Dedifferentiated amniotic fluid mesenchymal stem cell (primary cell): ENCODE measurements around the gene POLR3K.
A peak's percentile ranks its signal among the peaks of the same experiment; 100 is the strongest.

Source experiments
- DNase-seq: peaks from one replicate; pipeline ENCODE4 v3.0.0-alpha.2; 2016; ENCODE audit errors: extremely low spot score

POLR3K gene

GRCh38 chr16:78444-79150, 25.2 kb upstream of the POLR3K start:
- peak; percentile 37 for DNase-seq

DNA sequence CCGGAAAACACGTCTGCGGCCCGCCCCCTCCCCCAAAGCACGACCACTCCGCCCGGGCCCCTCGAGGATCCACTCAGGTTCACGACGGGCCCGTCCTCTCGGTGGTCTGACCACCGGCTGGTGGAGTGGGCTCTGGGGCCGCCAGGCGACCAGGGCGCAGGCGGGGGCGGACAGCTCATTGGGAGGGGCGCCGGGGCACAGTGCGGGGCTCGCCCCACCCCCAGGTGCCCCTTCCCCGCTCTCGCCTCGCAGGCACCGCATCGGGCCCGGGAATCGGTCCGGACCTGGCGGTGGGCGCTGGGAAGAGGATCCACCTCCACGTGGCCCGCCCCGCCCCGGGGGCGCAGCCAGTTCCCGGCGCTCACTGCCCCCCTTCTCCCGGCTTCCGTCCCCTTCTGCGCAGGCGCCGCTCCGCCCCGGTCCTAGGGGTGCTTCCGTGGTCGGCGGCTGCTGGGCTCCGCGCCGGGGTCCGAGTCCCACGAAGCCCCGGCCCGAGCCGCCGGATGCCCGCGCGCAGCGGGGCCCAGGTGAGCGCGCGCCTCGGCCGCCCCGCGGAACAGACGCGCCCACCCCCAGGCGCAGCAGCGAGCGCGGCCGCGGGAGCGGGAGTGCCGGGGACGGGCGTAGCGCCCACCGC, 24.5 kb upstream of the POLR3K start, which contains the start of gene MPG:
TSS of gene MPG (plus strand) at position 419 of the 637 bp plus-strand sequence. CDS start at position 504, 85 bp downstream.
- no peak for DNase-seq

DNA sequence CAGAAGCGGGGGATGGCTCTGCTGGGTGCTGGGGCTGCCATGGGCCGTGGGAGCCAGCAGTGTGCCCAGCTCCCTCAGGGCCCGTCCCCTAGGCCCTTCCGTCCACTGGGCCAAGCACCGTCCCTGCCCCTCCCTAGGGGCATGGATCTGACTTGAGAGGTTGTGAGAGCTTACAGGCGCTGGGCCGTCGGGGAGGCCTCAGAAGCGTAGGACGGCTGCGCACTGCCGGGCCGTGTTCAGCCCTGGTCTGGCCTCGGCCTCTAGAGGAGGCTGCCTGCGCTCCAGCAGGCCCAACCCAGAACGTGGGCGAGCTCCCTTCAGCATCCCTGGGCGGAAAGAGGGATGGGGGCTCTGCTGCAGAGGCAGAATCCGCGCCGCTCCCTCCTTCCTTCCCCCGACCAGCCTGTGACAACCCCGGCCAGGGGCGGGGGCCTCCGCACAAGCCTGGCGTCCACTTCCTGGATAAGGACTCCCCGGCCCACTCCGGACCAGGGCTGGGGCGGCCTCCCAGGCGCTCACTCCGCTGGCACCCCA, 23.9 kb upstream of the POLR3K start:
- peak; percentile 56 for DNase-seq

- peak; percentile 69 for DNase-seq
Observed at GRCh38 chr16:76535-77272, 23.3 kb upstream of the POLR3K start.

- DNase-seq: peak; percentile 70
Observed at GRCh38 chr16:75580-76501, 22.4 kb upstream of the POLR3K start.

DNA sequence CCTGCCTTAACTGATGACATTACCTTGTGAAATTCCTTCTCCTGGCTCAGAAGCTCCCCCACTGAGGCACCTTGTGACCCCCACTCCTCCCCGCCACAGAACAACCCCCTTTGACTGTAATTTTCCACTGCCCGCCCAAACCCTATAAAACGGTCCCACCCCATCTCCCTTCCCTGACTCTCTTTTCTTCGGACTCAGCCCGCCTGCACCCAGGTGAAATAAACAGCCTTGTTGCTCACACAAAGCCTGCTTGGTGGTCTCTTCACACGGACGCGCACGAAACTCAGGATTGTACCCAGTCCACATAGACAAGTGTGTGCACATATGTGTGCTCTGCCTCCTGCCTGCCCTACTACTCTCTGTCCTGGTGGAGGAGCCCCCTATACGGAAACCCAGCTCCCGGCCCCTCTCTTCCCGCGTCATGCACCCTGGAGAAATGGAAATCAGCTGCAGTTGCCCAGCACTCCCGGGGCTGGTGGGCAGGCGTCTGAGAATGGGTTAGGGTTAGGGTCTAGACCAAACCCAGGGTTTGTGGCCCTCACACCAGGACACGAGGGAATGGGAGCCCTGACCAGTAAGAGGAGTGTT, 21.4 kb upstream of the POLR3K start:
- DNase-seq: no peak

DNA sequence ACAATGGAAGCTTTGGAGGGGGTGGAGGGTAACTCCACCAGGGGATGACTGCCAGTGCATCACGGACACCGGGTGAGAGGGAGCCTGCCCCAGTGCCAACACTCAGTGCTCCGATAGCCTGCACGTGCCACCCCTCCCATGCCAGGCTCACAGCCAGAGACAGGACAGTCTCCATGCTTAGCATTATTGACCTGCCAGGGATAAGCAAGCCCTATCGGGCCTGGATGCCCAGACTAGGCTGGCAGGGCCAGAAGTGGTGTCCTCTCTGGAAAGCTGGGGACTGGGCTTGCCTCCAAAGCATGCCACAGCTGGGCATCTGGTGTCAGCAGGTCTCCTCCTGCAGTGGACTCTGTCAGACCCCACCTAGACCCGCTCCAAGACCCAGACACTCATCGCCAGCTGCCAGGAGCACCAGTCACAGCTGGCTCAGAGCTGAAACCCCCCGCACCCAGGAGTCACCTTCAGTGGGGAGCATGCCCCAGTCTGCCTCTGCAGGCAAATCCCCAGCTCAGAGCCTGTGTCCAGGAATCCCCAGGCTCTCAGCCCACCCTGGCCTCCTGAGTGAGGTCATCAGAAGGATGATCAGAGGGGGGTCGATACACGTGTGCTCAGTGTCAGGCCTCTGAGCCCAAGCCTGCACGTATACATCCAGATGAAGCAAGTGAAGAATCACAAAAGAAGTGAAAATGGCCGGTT, 20.8 kb upstream of the POLR3K start:
- DNase-seq: no peak

DNA sequence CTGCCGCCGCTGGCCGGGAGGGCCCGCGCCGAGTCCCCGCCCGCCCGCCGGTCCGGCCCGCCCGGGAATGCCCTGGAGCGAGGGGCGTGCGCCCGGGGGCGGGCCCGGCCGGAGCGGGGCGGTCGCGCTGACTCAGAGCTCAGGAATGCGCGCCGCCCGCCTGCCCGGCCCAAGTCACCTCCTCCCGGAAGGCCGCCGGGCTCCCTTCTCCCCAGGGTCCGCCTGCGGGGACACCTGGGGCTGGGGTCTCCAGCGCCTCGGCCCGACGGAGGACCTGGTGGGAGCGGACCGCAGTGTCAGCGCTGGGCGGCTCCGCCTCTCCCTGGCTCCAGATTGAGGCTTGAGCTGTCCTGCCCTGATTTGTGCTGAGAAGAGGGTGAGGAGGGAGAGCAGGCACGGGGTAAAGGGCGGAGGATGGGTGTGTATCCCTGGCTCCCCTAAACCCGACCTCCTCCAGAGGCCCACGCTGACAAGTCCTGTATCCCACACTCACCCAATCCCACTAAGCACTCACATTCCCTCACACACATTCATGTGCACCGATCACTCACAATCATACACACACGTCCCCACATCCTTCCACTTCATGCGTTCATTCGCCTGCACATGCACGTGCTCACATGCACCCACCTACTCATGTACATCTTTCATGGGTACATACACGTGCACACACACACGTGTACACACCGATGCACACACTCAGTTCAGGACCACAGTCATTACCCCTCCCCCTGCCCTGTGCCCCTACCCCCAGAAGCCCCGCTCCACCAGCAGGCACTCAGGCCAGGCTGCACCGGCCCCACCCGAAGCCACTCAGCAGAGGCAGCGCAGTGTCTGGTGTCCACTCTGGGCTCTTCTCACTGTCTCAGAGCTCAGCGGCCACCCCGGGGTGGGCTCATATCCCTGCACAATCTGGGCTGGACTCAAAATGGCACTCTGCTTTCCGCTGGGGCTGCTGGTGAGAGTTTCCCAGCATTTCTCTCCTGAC, 19.4 kb upstream of the POLR3K start, which contains the start of gene RHBDF1:
TSS of gene RHBDF1 (minus strand) at position 71 of the 988 bp plus-strand sequence. CDS start 7,616 bp downstream, outside the sequence.
- DNase-seq: no peak

GRCh38 chr16:71540-72401, 18.4 kb upstream of the POLR3K start:
- peak; percentile 63 for DNase-seq

- no peak for DNase-seq
Observed at GRCh38 chr16:71210-71539, 17.8 kb upstream of the POLR3K start.

DNA sequence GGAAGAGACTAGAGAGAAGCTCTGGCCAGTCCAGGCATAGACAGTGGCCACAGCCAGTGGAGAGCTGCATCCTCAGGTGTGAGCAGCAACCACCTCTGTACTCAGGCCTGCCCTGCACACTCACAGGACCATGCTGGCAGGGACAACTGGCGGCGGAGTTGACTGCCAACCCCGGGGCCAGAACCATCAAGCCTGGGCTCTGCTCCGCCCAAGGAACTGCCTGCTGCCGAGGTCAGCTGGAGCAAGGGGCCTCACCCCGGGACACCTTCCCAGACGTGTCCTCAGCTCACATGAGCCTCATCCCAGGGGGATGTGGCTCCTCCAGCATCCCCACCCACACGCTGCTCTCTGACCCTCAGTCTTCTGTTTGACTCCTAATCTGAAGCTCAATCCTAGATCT, 15.8 kb upstream of the POLR3K start:
- no peak for DNase-seq

GRCh38 chr16:67884-68789, 14.7 kb upstream of the POLR3K start:
- no peak for DNase-seq

GRCh38 chr16:67183-67791, 13.9 kb upstream of the POLR3K start:
- no peak for DNase-seq

DNA sequence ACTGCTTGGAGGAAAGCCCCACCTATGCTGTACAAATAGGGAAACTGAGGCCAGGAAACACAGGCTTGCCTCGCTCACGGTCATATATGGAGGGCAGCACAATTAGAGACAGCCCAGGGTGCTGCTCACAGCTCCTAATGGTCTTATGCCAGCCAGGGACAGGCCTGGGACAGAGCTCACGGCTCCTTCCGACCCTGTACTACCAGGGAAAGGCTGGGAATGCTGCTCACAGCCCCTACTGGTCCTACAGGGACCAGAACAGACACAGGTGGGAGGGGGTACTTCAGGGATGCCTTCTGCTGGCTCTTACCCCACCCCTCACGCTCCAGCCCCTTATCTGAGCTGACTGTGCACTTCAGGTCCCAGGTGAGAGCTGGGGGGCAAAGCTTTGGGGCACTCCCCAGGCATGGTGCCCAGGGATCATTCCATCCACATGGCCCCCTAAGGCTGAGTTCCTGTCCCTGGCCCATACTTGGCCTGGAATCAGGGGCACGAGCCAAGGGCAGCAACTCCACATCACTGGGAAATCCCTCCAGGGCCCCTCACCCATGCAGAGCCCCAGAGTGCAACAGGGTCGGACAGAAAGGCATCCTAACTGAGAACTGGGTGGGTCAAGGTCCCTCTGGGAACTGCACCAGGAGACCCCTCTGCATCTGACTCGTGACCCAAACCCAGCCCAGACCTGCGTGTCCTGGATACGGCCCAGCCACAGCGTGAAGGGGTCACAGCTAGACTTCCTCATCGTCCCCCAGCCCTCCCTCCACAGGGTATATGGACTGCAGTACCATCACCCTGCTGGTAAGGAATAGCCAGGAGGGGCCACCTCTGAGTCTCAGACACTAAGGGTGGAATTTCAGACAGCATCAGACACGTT, 13.1 kb upstream of the POLR3K start:
- DNase-seq: no peak

DNA sequence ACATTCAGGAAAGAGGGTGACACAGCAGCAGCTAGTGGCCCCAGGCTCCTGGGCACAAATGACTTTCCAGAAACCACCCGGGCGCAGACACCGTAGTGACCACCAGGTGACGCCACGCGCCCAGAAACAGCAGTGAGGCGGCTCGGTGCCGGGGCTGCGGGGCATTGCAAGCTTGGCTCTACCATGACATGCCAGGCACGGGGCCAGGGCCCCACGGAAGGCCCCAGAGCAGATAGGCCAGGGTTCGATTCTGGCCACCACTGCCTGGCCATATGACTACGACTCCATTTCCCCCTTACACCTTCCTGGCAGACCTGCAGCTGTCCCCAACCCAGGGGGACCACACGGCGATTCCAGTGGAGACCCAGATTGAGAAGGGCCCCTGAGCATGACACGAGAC, 12.3 kb upstream of the POLR3K start:
- peak; percentile 54 for DNase-seq

GRCh38 chr16:64914-65255, 11.5 kb upstream of the POLR3K start:
- DNase-seq: no peak
